Hepatocyte (in vitro differentiated cells): ENCODE data around the gene SSTR3. TPM values are rescaled to one million over a fixed set of nuclear protein-coding genes. Genes with fewer than 3 reads are reported as not detected.

Source experiments
- DNase-seq: peaks from one replicate; pipeline ENCODE4 v3.0.0-alpha.2; 2016; ENCODE audit warnings: low spot score
- H2AFZ ChIP-seq: fragments of 200-600 bp; sonication (generic); 2 replicates; pipeline ENCODE4 v1.6.0; 2016; ENCODE audit warnings: antibody characterized with exemption, mild to moderate bottlenecking
- H3K27ac ChIP-seq: fragments of 200-600 bp; sonication (generic); 2 replicates; pipeline ENCODE4 v1.5.1; 2016; ENCODE audit warnings: mild to moderate bottlenecking
- H3K27me3 ChIP-seq: fragments of 200-600 bp; sonication (generic); 2 replicates; pipeline ENCODE4 v1.6.1; 2016
- H3K36me3 ChIP-seq: fragments of 200-600 bp; sonication (generic); replicated peaks from 2 replicates; pipeline ENCODE4 v1.5.1; 2016; ENCODE audit warnings: low read depth; ENCODE audit not compliant: insufficient read depth
- H3K4me1 ChIP-seq: fragments of 200-600 bp; sonication (generic); 2 replicates; pipeline ENCODE4 v1.5.1; 2016; ENCODE audit warnings: mild to moderate bottlenecking, moderate library complexity; ENCODE audit not compliant: insufficient read depth
- H3K4me2 ChIP-seq: fragments of 200-600 bp; sonication (generic); 2 replicates; pipeline ENCODE4 v1.6.0; 2016
- H3K4me3 ChIP-seq: fragments of 200-600 bp; sonication (generic); 2 replicates; pipeline ENCODE4 v1.5.1; 2016; ENCODE audit warnings: mild to moderate bottlenecking
- H3K79me2 ChIP-seq: fragments of 200-600 bp; sonication (generic); 2 replicates; pipeline ENCODE4 v1.6.0; 2017; ENCODE audit warnings: mild to moderate bottlenecking
- H3K9me2 ChIP-seq: fragments of 200-600 bp; sonication (generic); replicated peaks from 2 replicates; pipeline ENCODE4 v1.6.0; 2017; ENCODE audit warnings: mild to moderate bottlenecking; ENCODE audit not compliant: insufficient read depth
- H3K9me3 ChIP-seq: fragments of 200-600 bp; sonication (generic); 2 replicates; pipeline ENCODE4 v1.5.1; 2016; ENCODE audit warnings: low read depth, mild to moderate bottlenecking
- H4K20me1 ChIP-seq: fragments of 200-600 bp; sonication (generic); 2 replicates; pipeline ENCODE4 v1.6.0; 2016; ENCODE audit warnings: mild to moderate bottlenecking; ENCODE audit not compliant: insufficient read depth, poor library complexity, severe bottlenecking
- CTCF ChIP-seq: fragments of 200-600 bp; sonication (generic); IDR thresholded peaks from 2 replicates; pipeline ENCODE4 v1.5.1; 2016; ENCODE audit warnings: antibody characterized with exemption, mild to moderate bottlenecking; ENCODE audit not compliant: poor library complexity
- EZH2 ChIP-seq: fragments of 200-600 bp; sonication (generic); IDR thresholded peaks from 2 replicates; pipeline ENCODE4 v1.6.1; 2016; ENCODE audit warnings: antibody characterized with exemption, mild to moderate bottlenecking, borderline replicate concordance
- EZH2phosphoT487 ChIP-seq: fragments of 200-600 bp; sonication (generic); IDR thresholded peaks from one replicate; pipeline ENCODE4 v1.6.1; 2018; ENCODE audit warnings: antibody characterized with exemption, mild to moderate bottlenecking, low read depth, moderate library complexity; ENCODE audit not compliant: unreplicated experiment, severe bottlenecking
- WGBS: methylation state at CpG from one replicate; pipeline ENCODE4 v1.1.6; 2016; ENCODE audit warnings: low lambda C conversion rate; ENCODE audit errors: missing lambda C conversion rate; 5-methylcytosine and 5-hydroxymethylcytosine counted together
- polyA plus RNA-seq: library from polyadenylated mRNA; unstranded; fragments of >200 nt; fragmentation: Nextera tagmentation; extraction: Ambion mirVana; gene quantifications from 2 replicates; pipeline ENCODE4 v1.2.1, GENCODE V29; 2016
- total RNA-seq: library from RNA; depleted of rRNA; stranded (reverse); fragments of >200 nt; gene quantifications from 2 replicates; pipeline ENCODE4 v1.2.3, GENCODE V29; 2014

SSTR3 gene
- total and polyA plus RNA-seq, 2 experiments from 2014 or later: 0.47 to 2.8 TPM

GRCh38 chr22:37210041-37210803 is 2.1 kb downstream of the SSTR3 start:
- H3K27ac ChIP-seq: peak overlapping the region; percentile 37
- H3K4me2 ChIP-seq: peak overlapping the region; percentile 58
- no peaks in the 10 kb centered on the region for H3K9me2 ChIP-seq
- 63% methylated on average over 13 of the region's 15 CpGs for WGBS
- no peak overlapping the region for H3K4me3 ChIP-seq
- no peaks in the 10 kb centered on the region for H3K36me3 ChIP-seq
- H3K4me1 ChIP-seq: peaks cover 40% of the 10 kb centered on the region
- no peak for TF ChIP-seq EZH2phosphoT487
- no peak for TF ChIP-seq CTCF
- TF ChIP-seq EZH2: no peak
- no peaks in the 10 kb centered on the region for H3K79me2 ChIP-seq
- no peaks in the 10 kb centered on the region for H3K27me3 ChIP-seq
- H4K20me1 ChIP-seq: no peaks in the 10 kb centered on the region
- DNase-seq: peak; percentile 45
- H2AFZ ChIP-seq: no peak overlapping the region
- no peaks in the 10 kb centered on the region for H3K9me3 ChIP-seq

GRCh38 chr22:37209140-37209845 is 3.0 kb downstream of the SSTR3 start:
- no peak for TF ChIP-seq EZH2
- TF ChIP-seq CTCF: no peak
- no peak for TF ChIP-seq EZH2phosphoT487

GRCh38 chr22:37208401-37209139 is 3.7 kb downstream of the SSTR3 start:
- H3K36me3 ChIP-seq: no peaks in the 10 kb centered on the region
- H3K4me2 ChIP-seq: no peak overlapping the region
- H3K4me1 ChIP-seq: peaks cover 33% of the 10 kb centered on the region
- no peaks in the 10 kb centered on the region for H3K79me2 ChIP-seq
- no peaks in the 10 kb centered on the region for H3K9me2 ChIP-seq
- WGBS: 87% methylated on average over 7 of the region's 7 CpGs
- H4K20me1 ChIP-seq: no peaks in the 10 kb centered on the region
- DNase-seq: no peak
- no peak overlapping the region for H3K4me3 ChIP-seq
- no peaks in the 10 kb centered on the region for H3K9me3 ChIP-seq
- TF ChIP-seq EZH2: no peak
- TF ChIP-seq EZH2phosphoT487: no peak
- TF ChIP-seq CTCF: no peak
- H2AFZ ChIP-seq: no peak overlapping the region
- no peaks in the 10 kb centered on the region for H3K27me3 ChIP-seq
- H3K27ac ChIP-seq: no peak overlapping the region

More at GRCh38 chr22:37209140-37209845, 3.0 kb downstream of the SSTR3 start:
- H3K4me3 ChIP-seq: no peak overlapping the region
- no peaks in the 10 kb centered on the region for H3K79me2 ChIP-seq
- no peaks in the 10 kb centered on the region for H3K27me3 ChIP-seq
- H4K20me1 ChIP-seq: no peaks in the 10 kb centered on the region
- H3K4me1 ChIP-seq: peaks cover 37% of the 10 kb centered on the region
- no peaks in the 10 kb centered on the region for H3K9me3 ChIP-seq
- H3K4me2 ChIP-seq: no peak overlapping the region
- no peaks in the 10 kb centered on the region for H3K9me2 ChIP-seq
- no peak for DNase-seq
- WGBS: 83% methylated on average over 9 of the region's 9 CpGs
- no peak overlapping the region for H2AFZ ChIP-seq
- H3K27ac ChIP-seq: no peak overlapping the region
- no peaks in the 10 kb centered on the region for H3K36me3 ChIP-seq
